HL-60/S4 treated with retinoic acid at 250 ng/mL for 4 days and 3 days (cell line): ENCODE results near the gene SPACA7.
"Not testable (repeated sequence)": the region's sequence is repeated elsewhere in the genome, so short reads cannot be mapped to it uniquely, and the experiment has no call there.

ENCODE experiments used
- in situ Hi-C: fragments of 300-500 bp; cut with MboI; formaldehyde crosslinking; loops from 2 replicates; pipeline ENCODE4 v1.7.0; 2022; ENCODE audit warnings: low sequenced_read_pairs

Gene SPACA7

DNA sequence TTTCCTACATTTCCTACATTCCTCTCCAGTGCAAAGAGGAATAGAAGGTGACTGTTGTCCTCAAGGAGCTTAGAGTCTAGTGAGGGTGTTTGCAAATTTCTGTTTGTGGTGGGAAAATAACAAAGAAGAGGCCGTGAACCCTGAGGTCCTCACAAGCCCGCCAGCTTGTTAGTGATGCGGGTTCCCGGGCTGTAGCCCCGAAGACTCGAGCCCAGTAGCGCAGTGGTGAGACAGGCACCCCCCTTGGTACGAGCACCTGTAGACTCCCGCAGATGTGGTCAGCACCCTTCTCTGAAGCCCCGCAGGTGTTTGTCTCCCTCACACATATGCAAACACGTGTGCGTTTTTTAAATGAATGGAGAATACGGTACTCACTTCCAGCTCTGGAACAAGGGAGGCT lies 26.5 kb upstream of the SPACA7 start:
- in situ Hi-C loops, result no loop called here

DNA sequence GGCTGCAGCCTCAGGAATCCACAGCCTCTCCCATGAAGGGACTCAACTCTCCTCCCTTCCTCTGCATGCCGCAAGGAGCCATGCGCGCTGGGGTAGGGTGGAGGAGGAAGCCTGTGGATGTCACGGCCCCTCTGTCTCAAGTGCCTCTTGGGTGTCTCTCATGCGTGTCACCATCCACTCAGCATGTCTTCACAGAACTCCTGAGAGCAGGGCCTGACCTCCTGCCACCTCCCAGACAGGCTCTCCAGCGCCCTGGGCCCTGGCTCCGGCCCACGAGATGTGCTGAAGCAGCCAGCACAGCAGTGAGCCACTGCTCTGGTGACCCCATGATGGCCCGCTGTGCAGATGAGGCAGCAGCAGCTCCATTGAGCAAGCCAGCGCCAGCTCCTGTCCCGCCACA lies 25.9 kb upstream of the SPACA7 start:
- in situ Hi-C loops, result no loop called here

DNA sequence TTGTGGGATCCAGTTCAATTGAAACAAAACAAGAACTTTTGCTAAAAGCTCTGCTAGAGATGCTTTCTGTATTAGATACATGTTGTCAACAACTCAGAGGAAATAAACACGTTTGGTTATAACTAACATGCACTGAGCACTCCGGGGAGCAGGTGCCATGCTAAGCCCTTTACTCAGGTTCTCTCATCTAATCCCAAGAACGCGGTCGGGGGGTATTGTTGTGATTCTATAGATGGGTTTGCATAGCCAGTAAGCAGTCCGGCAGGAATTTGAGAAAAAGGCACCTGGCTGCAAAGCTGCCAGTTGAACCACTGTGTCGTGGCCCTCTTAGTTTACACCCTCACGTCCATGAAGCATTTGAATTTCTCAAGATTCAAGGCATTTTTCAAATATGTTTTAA lies 24.3 kb upstream of the SPACA7 start:
- in situ Hi-C loops, result no loop called here

DNA sequence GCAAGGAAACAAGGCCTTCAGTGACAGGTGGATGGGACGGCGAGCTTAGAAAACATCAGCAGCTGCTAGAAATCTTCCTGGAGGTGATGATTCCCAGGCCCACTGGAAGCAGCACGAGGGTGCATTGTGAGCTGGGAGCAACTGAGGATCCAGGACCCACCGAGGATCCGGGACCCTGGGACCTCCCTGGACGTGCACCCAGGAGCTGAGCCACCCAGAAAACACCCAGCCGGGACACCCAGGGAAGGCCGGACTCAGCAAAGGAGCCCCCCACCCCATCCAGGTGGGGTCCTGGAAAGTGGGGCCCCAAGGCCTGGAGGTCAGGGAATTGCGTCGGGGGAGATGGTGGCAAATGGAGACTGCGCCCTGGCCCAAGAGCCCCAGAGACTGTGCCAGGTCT lies 22.3 kb upstream of the SPACA7 start:
- in situ Hi-C loops, result no loop called here

DNA sequence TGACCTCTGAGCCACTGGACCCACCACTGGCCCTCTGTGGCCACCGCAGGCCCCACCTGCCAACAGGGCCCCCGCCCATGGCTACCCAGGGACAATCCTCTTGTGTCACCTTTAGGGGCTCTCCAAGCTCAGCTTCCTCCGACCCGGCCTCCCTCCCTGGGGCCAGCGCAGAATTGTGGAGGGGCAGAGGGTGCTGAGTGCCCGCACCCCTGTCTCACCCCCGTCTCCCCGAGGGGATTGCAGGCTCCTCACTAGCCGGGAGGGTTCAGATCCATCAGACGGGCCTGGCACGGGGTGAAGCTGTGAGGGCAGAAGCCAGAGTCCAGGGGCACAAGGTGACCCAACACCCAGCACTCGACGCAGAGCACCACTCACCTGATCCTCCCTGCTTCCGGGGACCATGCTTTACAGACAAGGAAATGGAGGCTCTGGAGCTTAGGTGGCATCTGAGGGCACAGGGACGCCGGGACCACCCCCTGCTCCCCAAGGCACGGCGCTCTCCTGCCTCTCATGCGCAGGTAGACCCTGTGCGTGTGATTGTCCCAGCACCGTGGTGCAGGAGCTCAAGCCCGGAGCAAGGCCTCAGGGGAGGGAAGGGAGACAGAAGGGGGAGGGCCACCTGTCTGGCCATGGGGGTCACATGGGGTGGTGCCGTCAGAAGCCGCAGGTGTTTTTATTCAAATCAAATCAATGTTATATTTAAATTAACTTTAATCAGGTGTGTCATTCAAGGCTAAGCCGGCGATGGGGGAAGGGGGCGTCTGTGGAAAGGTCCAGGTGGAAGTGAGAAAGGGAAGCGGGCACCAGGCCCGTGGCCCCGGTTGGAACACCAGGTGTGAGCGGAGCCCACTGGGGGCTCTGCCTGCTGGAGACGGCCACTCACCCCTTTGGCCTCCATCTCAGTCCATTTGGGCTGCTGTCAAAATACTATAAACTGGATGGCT lies 21.6 kb upstream of the SPACA7 start:
- in situ Hi-C loops, result no loop called here

DNA sequence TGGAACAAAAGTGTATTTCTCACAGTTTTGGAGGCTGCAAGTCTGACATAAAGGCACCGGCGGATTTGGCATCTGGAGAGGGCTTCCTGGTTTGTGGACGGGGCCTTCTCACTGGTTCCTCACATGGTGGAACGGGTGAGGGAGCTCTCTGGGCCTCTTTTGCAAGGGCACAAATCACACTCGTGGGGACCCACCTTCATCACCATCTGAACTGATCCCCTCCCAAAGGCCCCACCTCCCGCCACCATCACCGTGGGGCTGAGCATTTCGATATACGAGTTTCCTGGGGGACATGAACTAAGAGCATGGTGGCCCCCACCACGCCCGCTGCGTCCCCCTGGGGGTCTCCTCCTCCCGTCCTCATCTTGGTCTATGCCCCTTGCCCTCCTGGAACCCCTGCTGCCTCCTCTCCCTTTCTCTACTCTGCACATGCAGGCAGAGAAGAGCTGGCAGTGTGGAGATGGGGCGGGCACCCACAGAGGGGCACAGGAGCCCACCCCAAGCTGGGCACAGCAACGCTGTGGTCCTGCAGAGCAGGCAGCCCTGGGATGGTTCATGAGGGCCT lies 20.8 kb upstream of the SPACA7 start:
- in situ Hi-C loops, result no loop called here

DNA sequence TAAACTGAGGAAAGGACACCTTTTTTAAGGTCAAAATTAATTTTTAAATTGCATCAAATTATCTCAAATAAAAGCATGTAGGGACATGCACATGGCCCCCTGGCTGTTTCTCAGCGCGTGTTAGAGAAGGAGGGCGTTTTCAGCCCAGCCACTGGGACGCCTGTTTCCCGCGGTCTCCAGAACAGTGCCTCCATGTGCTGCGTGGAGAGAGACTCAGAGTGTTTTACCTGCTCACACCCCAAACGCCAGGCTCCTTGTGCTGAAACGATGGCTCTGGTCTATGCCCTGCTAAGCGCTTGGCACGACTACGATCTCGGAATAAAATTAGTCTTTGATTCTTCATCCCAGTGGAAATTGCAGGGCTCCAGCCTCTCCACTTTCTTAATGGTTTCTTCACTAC lies 20.0 kb upstream of the SPACA7 start:
- in situ Hi-C loops, result no loop called here

DNA sequence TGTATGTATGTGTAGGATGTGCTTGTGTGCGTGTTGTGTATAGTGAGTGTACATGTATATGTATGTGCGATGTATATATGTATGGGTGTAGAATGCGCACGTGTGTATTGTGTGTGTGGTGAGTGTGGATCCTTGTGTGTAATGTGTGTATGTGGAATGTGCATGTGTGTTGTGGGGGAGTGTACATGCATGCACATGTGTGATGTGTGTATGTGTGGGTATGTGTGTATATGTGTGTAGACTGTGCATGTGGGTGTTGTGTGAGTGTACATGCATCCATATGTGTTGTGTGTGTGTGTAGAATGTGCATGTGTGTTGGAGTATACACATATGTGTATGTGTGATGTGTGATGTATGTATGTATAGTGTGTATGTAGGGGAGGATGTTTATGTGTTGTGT lies 18.0 kb upstream of the SPACA7 start:
- in situ Hi-C loops, result no loop called here

DNA sequence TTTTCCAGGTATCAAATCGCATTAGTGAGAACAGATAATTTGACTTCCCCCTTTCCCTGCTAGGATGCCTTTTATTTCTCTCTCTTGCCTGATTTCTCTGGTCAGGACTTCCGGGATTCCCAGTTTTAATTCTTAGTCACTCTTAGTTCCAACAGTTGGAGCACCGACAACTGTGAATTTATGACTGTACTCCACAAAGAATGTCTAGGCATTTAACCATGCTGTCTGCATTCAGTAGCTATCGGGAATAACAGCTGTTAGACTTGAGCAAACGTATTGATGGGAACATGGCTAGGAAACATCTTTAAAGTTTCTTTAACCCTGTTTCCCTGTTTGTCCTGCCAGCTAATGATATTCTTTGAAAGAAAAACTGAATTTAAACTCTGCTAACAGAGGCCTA lies 14.1 kb upstream of the SPACA7 start:
- in situ Hi-C loops, result no loop called here

DNA sequence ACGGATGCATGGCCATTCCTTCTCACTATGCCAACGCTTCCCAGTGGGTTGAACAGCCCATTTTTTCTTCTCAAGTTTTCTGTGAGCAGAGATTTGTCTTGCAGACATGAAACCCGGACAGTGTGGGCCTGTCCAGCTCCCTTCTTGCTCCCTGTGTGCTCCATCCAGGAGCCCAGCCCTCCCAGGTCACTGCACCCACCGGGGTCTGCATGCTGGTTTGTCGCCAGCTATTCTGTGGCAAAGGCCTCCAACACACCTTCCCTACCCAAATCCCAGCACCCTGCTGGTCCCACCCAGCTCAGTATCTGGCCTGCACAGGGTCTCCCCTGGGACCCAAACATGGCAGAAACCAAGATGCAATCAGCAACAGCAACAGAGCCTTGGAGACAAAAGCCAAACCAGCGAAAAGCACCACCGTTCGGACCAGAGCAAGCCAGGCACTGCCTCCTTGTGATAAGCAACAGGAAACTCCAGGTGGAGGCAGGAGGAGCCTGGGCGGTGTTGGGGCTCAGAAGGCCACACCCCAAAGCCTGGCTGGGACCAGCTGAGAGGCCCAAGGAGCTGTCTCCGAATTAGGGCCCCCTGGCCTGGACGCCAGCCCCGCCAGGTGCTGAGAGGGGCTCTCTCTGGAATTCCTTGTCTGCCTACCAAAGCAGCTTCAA lies 12.2 kb upstream of the SPACA7 start:
- in situ Hi-C loops, result no loop called here

DNA sequence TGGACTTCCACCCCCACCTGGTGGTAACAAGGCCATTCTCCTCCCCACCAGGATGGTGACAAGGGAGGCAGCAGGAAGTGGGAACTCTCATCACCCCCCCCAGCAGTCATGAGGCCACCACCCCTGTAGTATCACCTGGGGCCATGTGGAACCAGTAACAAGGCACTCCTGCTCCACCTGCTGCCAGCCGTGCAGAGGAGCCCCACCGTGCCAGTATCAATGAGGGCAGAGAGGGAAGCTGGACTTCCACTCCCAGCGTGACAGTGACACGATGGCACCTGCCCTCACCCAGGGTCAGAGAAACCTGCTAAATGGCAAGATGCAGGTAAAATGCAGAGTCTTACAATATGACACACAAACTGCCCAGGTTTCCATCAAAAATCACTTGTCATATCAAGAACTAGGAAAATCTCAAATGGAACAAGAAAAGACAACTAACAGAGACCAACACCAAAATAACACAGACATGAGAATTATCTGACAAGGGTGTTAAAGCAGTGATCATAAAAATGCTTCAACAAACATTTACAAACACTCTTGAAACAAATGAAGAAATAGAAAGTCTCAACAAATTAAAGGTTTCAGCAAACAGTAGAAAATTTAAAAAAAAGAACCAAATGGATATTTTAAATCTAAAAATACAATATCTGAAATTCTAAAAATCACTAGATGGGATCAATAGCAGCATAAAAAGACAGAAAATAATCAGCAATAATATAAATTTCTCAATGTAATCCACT lies 9.1 kb upstream of the SPACA7 start:
- in situ Hi-C loops, result no loop called here

DNA sequence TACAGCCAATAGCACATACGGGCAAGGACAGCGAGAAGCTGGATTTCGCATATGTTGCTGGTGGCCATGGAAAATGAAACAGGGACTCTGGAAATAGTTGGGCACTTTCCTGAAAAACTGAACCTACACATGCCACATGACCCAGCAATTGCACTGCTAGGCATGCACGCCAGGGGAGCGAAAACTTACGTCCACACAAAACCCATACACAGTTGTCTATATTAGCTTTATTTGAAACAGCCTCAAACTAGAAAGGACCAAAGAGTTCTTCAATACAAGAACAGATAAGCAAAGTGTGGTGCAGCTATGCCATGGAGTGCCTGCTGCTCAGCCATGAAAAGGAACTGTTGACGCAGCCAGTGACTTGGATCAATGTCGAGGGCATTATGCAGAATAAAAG lies 7.3 kb upstream of the SPACA7 start:
- in situ Hi-C loops, result no loop called here

DNA sequence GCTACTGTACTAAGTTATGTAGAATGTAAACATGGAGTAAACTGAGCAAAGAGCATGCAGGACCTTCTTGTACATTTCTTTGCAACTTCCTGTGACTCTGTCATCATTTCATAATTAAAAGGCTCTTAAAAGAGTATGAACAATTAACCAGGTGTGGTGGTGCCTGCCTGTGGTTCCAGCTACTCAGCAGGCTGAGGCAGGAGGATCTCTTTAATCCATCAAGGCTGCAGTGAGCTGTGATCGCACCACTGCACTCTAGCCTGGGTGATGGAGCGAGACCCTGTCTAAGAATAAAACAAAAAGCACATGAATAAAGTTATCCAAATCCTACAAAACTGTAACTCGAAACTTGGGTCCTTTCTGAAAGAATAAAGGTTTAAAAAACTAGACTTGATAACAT lies 5.8 kb upstream of the SPACA7 start:
- in situ Hi-C loops, result no loop called here

DNA sequence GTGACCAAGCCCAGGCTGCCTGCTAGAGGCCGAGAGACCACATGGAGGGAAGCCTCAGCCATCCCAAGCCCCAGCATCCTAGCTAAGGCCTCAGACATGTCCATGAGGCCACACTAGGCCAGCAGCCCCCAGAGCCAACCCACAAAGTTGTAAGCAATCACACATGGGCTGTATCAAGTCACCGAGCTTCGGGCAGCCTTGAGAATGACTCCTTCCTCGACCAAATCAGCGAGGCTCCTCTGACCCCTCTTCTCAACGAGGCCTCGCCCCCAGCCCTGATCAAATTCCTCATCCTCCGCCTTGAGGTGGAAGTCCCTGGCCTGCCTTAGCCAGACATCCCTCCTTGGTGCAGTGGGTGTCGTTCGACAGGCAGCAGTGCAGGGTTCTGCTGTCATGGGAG lies 1.9 kb upstream of the SPACA7 start:
- in situ Hi-C loops, result no loop called here

DNA sequence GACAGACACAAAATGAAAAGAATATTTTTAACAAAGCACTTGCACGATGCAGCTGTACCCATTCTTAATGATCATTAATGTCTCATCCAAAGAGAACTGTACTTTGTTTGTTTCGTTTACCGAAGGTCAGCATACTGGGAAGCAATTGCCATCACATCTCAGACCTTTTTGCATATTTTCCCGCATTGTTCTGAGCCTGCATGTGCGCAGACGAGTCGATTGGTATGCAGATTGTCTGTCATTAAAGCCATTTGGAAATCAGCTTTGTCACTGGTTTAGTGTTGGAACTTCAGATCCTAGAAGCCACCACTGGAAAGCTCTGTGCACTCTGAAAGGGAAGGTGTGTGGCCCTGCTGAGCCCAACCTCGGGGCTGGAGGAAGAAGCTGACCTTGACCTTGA lies 15.6 kb downstream of the SPACA7 start:
- in situ Hi-C loops, result no loop called here

DNA sequence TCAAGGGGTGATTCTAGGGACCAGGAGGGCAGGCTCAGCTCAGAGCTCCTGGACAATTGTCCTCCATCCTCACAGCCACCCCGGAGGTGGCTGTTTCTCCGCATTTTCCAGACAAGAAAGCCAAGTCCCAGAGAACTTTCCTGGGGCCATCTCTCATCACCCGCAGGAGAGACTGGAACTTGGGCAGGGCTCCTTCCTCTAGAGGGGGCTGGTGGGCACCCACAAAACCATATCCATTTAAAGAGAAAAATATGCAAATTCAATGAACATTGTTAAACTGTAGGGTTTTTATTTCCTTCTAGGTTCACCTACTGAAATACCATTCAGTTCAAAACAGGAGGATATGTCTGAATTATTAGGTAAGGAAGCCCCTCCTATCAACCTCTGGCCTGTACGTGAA lies 16.6 kb downstream of the SPACA7 start:
- in situ Hi-C loops, result no loop called here

DNA sequence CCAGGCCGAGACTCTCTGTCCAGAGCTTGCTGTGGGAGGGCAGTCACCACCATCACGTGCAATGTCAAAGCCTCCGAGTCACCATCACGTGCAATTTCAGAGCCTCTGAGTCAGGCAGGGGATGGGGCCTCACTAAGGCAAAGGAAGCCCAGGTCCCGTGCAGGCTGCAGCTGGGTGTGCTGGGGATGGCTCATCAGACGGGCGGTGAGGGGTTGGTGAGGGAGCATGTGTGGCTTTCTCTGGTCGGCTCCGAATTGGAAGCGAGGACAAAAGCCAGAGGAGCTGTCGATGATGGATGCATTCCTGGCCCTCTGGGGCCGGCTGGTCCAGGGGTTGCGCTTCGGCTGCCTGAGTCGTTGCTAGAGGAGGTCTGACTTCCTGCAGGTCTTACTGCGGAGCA lies 18.9 kb downstream of the SPACA7 start:
- in situ Hi-C loops, result not testable (repeated sequence)

DNA sequence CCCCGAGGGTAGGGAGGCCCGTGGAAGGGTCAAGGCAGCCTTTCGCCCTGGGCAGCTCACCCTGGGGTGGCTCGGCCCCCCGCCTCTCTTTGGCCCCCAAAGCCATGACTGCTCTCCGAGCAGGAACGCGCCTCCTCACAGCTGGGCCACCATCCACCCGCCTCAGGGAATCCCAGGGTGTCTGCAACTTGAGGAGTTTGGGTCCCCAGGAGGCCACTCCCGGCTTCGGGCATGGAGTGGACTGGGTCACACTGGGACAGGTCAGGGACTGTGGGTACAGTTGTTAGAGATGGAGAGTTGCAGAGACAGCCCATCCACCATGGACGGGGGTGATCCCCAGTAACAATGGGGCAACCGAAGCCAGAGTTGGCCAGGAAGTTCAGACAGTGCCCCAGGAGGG lies 19.8 kb downstream of the SPACA7 start:
- in situ Hi-C loops, result not testable (repeated sequence)

DNA sequence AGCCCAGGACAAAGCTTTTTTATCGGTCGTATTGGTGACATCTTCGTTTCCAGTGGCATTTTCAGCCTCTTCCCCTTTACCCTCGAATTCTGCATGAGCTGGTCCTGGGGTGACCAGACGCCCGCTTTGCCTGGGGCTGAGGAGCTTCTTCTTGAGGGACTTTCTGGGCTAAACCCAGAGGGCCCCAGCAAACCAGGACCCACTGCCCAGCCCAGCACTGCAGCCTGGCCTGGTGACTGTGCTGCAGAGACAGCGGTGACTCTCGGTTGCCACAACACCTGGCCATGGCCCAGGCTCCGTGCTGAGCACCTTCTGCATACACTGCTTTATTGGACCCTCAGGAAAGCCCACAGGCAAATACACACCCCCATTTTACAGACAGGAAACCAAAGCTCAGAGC lies 21.0 kb downstream of the SPACA7 start:
- in situ Hi-C loops, result no loop called here

DNA sequence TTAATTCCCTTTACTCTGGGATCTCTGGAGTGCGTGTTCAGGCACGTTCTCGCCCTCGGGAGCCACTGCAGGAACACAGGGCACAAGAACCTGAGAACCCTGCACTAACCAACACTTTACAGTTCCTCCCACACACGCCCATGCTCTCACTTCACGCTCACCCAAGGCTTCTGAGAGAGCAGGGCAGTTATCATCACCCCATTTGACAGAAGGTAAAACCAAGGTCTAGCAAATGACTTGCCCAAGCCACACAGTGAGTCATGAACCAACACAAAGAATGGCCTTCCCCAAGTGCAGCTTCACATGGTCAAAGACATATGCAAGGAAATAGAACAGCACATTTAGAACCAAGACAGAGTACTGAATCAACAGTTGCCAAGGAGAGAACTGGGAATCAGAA lies 22.2 kb downstream of the SPACA7 start:
- in situ Hi-C loops, result not testable (repeated sequence)

DNA sequence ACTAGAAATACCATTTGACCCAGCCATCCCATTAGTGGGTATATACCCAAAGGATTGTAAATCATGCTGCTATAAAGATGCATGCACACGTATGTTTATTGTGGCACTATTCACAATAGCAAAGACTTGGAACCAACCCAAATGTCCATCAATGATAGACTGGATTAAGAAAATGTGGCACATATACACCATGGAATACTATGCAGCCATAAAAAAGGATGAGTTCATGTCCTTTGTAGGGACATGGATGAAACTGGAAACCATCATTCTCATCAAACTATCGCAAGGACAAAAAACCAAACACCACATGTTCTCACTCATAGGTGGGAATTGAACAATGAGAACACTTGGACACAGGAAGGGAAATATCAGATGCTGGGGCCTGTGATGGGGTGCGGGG lies 33.7 kb downstream of the SPACA7 start:
- in situ Hi-C loops, result not testable (repeated sequence)
